K562 (cell line): Measurements from ENCODE around the gene TTC9B.

Experiments used
- CTCF ChIP-seq, 3 experiments: IDR thresholded peaks in 2 of 3; conservative IDR thresholded peaks in 1 of 3; 2 replicates each; pipeline ENCODE4 v1.5.1; 2011 to 2012; ENCODE audit warnings: low read length in 3 of 3, mild to moderate bottlenecking in 3 of 3, control low read depth in 2 of 3, improper control_type of control experiment in 1 of 3, inconsistent platforms in 1 of 3, low read depth in 1 of 3, mixed read lengths in 1 of 3, moderate library complexity in 1 of 3; ENCODE audit not compliant: insufficient read depth in 2 of 3
- FOXP4 ChIP-seq: sonication (generic); formaldehyde crosslinking; IDR thresholded peaks from 2 replicates; pipeline ENCODE4 v1.8.0; 2022; ENCODE audit warnings: mild to moderate bottlenecking, missing genetic modification reagents, borderline replicate concordance
- HNRNPH1 ChIP-seq: fragments of 200-400 bp; formaldehyde crosslinking; optimal IDR thresholded peaks from 2 replicates; pipeline ENCODE3; 2017; ENCODE audit warnings: low read depth, mild to moderate bottlenecking, low read length, moderate library complexity
- L3MBTL2 ChIP-seq: fragments of 450-650 bp; IDR thresholded peaks from 2 replicates; pipeline ENCODE4 v1.6.1; 2016; ENCODE audit warnings: mild to moderate bottlenecking, moderate library complexity
- NCOA1 ChIP-seq: fragments of 450-650 bp; IDR thresholded peaks from 2 replicates; pipeline ENCODE4 v1.6.1; 2016; ENCODE audit warnings: low read depth
- TEAD4 ChIP-seq, 2 experiments: sonication (generic) in 1 of 2; formaldehyde crosslinking in 1 of 2; IDR thresholded peaks; 2 replicates each; pipeline versions ENCODE4 v1.6.1 to v1.8.0; 2012 to 2022; ENCODE audit warnings: borderline replicate concordance in 1 of 2, inconsistent platforms in 1 of 2, low read length in 1 of 2, mild to moderate bottlenecking in 1 of 2, missing genetic modification reagents in 1 of 2
- ZBTB7A ChIP-seq: IDR thresholded peaks from 2 replicates; pipeline ENCODE4 v1.6.1; 2011; ENCODE audit warnings: low read depth, mild to moderate bottlenecking, low read length, moderate library complexity, borderline replicate concordance; ENCODE audit not compliant: control insufficient read depth
- ZNF398 ChIP-seq: fragments of 250-450 bp; sonication (Bioruptor Pico); IDR thresholded peaks from 2 replicates; pipeline ENCODE4 v1.8.0; 2021; ENCODE audit warnings: moderate library complexity, mild to moderate bottlenecking, inconsistent platforms
- ZNF449 ChIP-seq: fragments of 250-450 bp; sonication (Bioruptor Pico); IDR thresholded peaks from 2 replicates; pipeline ENCODE4 v1.8.0; 2022; ENCODE audit warnings: moderate library complexity, mild to moderate bottlenecking, inconsistent platforms
- TF ChIP-seq, protein P1 (sequence below), 3 experiments: fragments of 200-800 bp in 1 of 3; sonication (Bioruptor generic) in 1 of 3; sonication (generic) in 1 of 3; formaldehyde crosslinking in 1 of 3; IDR thresholded peaks; 2 replicates each; pipeline versions ENCODE4 v1.6.1 to v1.8.0; 2016 to 2022; ENCODE audit warnings: mild to moderate bottlenecking in 2 of 3, missing compliant biosample characterization in 2 of 3, missing genetic modification characterization in 2 of 3, missing genetic modification reagents in 1 of 3
- TF ChIP-seq, protein P2 (sequence below): IDR thresholded peaks from 3 replicates; pipeline ENCODE4 v1.6.1; 2011; ENCODE audit warnings: borderline replicate concordance, mild to moderate bottlenecking; ENCODE audit not compliant: insufficient read length, insufficient read depth
- TF ChIP-seq, protein P3 (sequence below): sonication (generic); formaldehyde crosslinking; IDR thresholded peaks from 2 replicates; pipeline ENCODE4 v1.4.0; 2020; ENCODE audit warnings: mild to moderate bottlenecking, missing genetic modification reagents

DNA sequence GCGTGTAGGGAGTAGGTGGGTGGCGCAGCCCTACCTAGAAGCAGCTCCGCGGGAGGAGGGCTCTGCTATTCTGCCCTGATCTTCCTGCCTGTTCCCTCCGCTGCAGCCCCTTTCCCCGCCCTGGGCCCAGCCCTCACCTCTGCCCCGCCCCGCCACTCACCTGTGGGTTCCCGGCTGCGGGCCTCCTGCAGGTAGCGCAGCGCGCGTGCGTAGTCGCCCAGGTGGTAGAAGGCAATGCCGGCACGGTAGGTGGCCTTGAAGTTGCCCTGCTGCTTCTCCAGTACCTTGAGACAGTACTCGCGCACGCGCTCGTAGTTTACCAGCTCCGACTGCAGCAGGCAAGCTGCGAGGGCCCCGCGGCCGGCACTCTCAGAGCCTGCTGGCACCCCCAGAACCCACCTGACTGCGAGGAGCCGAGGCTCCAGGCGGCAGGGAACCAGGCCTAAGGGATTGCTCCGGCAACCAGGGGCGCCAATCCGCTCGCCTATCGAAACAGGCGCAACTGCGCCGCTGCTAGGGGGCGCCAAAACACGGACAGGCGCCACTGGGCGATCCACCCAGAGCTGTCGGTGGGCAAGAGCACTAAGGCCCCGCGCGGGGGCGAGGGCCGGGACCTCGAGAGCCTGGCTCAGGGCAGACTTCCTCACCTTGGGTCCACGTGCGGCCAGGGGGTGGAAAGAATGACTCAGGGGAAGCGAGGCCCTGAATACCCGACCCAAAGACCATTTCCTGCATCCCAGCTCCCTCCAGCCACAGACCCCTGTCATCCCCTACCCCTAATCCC lies 965 bp downstream of the TTC9B start:
- TF ChIP-seq ZNF449 (CRISPR knock-in tag) (no peak), FOXP4 (CRISPR knock-in tag) (no peak), L3MBTL2 (peak; percentile 58), HNRNPH1 (no peak), TEAD4 (IDR thresholded peaks at IDR 0.05; ENCODE audit: low read length) (no peak), TEAD4 (CRISPR knock-in tag; IDR thresholded peaks at IDR 0.05; ENCODE audit: borderline replicate concordance) (no peak), ZBTB7A (peak; percentile 57; the same call in 1 of the 2 replicates), ZNF398 (no peak), NCOA1 (no peak), CTCF (IDR thresholded peaks at IDR 0.05 in 2 of 3, conservative IDR thresholded peaks at IDR 0.05 in 1 of 3; ENCODE audit: insufficient read depth in 2 of 3, low read depth in 1 of 3, low read length in 3 of 3) (peak; percentile 82 to 98 (median 87))
- TF ChIP-seq, protein P1, sequence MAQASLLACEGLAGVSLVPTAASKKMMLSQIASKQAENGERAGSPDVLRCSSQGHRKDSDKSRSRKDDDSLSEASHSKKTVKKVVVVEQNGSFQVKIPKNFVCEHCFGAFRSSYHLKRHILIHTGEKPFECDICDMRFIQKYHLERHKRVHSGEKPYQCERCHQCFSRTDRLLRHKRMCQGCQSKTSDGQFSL (CRISPR knock-in tag; IDR thresholded peaks at IDR 0.05) = no peak
- TF ChIP-seq, protein P1 (tag; IDR thresholded peaks at IDR 0.05) = no peak
- TF ChIP-seq, protein P2, sequence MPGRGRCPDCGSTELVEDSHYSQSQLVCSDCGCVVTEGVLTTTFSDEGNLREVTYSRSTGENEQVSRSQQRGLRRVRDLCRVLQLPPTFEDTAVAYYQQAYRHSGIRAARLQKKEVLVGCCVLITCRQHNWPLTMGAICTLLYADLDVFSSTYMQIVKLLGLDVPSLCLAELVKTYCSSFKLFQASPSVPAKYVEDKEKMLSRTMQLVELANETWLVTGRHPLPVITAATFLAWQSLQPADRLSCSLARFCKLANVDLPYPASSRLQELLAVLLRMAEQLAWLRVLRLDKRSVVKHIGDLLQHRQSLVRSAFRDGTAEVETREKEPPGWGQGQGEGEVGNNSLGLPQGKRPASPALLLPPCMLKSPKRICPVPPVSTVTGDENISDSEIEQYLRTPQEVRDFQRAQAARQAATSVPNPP = no peak
- TF ChIP-seq, protein P3, sequence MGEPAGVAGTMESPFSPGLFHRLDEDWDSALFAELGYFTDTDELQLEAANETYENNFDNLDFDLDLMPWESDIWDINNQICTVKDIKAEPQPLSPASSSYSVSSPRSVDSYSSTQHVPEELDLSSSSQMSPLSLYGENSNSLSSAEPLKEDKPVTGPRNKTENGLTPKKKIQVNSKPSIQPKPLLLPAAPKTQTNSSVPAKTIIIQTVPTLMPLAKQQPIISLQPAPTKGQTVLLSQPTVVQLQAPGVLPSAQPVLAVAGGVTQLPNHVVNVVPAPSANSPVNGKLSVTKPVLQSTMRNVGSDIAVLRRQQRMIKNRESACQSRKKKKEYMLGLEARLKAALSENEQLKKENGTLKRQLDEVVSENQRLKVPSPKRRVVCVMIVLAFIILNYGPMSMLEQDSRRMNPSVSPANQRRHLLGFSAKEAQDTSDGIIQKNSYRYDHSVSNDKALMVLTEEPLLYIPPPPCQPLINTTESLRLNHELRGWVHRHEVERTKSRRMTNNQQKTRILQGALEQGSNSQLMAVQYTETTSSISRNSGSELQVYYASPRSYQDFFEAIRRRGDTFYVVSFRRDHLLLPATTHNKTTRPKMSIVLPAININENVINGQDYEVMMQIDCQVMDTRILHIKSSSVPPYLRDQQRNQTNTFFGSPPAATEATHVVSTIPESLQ (CRISPR knock-in tag) = no peak
